DOHH2 (cell line): ENCODE data around the gene DCXR.

ENCODE experiments used
- EZH2phosphoT487 ChIP-seq: fragments of 200-600 bp; sonication (generic); IDR thresholded peaks from 2 replicates; pipeline ENCODE4 v1.6.1; 2017; ENCODE audit warnings: borderline replicate concordance, mild to moderate bottlenecking, antibody characterized with exemption, low read length, moderate library complexity, mixed read lengths
- TF ChIP-seq, protein P1 (sequence below): fragments of 200-600 bp; sonication (generic); IDR thresholded peaks from one replicate; pipeline ENCODE4 v1.5.1; 2014; ENCODE audit warnings: antibody characterized with exemption, mild to moderate bottlenecking, low read depth, low read length; ENCODE audit not compliant: poor library complexity, severe bottlenecking

DNA sequence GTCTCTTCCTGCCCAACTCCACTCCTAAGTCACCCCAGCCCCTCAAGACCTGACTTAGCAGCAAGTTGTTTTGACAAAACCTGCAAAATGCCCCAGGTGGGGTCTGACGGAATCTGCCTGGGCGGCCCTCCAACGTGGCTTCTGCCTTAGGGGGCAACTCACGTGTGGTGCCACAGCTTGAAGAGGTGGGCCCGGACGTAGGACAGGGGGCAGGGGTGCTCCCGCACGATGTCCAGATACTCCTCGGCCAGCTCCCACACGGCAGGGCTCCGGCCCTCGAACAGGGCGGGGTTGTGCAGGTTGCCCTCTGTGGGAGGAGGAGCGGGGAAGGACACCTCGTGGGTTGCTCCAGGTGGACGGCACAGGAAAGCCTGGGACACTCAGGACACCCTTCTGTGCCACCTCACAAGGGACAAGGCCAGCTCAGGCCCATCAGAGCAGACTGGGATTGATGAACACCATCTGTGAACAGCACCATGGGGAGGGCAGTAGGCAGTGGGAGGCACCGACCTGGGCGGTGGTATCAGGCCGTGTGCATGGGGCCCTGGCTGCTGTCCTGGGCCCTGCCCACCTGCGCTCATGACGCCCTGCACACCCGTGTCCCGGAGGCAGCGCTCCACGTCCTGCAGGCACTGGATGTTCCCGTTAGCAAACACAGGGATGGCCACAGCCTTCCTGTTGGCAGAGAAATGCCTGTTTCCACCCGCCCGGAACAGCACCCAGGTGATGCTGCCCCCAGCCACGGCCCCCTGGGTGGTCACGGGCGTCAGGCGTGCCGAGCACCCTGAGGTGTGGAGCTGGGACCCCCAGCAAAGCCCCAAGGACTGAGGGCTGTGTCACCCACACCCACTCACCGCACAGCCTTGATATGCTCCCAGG, 23.8 kb upstream of the DCXR start:
- TF ChIP-seq, protein P1, sequence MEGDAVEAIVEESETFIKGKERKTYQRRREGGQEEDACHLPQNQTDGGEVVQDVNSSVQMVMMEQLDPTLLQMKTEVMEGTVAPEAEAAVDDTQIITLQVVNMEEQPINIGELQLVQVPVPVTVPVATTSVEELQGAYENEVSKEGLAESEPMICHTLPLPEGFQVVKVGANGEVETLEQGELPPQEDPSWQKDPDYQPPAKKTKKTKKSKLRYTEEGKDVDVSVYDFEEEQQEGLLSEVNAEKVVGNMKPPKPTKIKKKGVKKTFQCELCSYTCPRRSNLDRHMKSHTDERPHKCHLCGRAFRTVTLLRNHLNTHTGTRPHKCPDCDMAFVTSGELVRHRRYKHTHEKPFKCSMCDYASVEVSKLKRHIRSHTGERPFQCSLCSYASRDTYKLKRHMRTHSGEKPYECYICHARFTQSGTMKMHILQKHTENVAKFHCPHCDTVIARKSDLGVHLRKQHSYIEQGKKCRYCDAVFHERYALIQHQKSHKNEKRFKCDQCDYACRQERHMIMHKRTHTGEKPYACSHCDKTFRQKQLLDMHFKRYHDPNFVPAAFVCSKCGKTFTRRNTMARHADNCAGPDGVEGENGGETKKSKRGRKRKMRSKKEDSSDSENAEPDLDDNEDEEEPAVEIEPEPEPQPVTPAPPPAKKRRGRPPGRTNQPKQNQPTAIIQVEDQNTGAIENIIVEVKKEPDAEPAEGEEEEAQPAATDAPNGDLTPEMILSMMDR = no peak
- no peak for TF ChIP-seq EZH2phosphoT487
